Glutamatergic neuron (in vitro differentiated cells): ENCODE results near the gene CEP104. TPM values are rescaled to one million over a fixed set of nuclear protein-coding genes. Genes with fewer than 3 reads are reported as not detected.

ENCODE experiments used
- DNase-seq: peaks from one replicate; pipeline ENCODE4 v3.0.0; 2022
- H3K27ac Mint-ChIP-seq: one replicate; pipeline ENCODE4 v1.8.0; 2020; ENCODE audit warnings: mild to moderate bottlenecking, mixed read lengths, inconsistent platforms; ENCODE audit not compliant: unreplicated experiment
- H3K27me3 Mint-ChIP-seq: one replicate; pipeline ENCODE4 v1.8.0; 2020; ENCODE audit warnings: mild to moderate bottlenecking, moderate library complexity, mixed read lengths, inconsistent platforms; ENCODE audit not compliant: unreplicated experiment
- H3K36me3 Mint-ChIP-seq: one replicate; pipeline ENCODE4 v1.8.0; 2020; ENCODE audit warnings: mild to moderate bottlenecking, mixed read lengths, inconsistent platforms; ENCODE audit not compliant: unreplicated experiment
- H3K4me1 Mint-ChIP-seq: one replicate; pipeline ENCODE4 v1.8.0; 2020; ENCODE audit warnings: mild to moderate bottlenecking, low read depth, mixed read lengths, inconsistent platforms; ENCODE audit not compliant: unreplicated experiment
- H3K4me3 Mint-ChIP-seq: one replicate; pipeline ENCODE4 v1.8.0; 2020; ENCODE audit warnings: mild to moderate bottlenecking, mixed read lengths, inconsistent platforms; ENCODE audit not compliant: unreplicated experiment
- H3K9me3 Mint-ChIP-seq: one replicate; pipeline ENCODE4 v1.8.0; 2020; ENCODE audit warnings: mild to moderate bottlenecking, moderate library complexity, mixed read lengths, inconsistent platforms; ENCODE audit not compliant: unreplicated experiment
- CTCF ChIP-seq: fragments of 200-600 bp; sonication (generic); IDR thresholded peaks from one replicate; pipeline ENCODE4 v1.5.0; 2021; ENCODE audit not compliant: partially characterized antibody, unreplicated experiment
- total RNA-seq: library from RNA; stranded (reverse); fragmentation: NEBNext Ultra II Directional; extraction: Animal tissue kit (Norgen Biotek cat#: 25700); gene quantifications from one replicate; pipeline ENCODE4 v1.2.1, GENCODE V29; 2021; ENCODE audit not compliant: unreplicated experiment

CEP104 gene
- total RNA-seq, 1 donor from 2014 or later = 102 TPM

- Mint-ChIP-seq H3K36me3 (peaks cover 4% of the 10 kb centered on the region), H3K27me3 (peaks cover 31% of the 10 kb centered on the region), H3K4me1 (peaks cover 67% of the 10 kb centered on the region), H3K9me3 (peaks cover 27% of the 10 kb centered on the region), H3K27ac (peak overlapping the region; percentile 97), H3K4me3 (peak overlapping the region; percentile 77)
- DNase-seq = peak; percentile 65
- TF ChIP-seq CTCF = no peak
Measured at GRCh38 chr1:3821004-3821403, 36.0 kb downstream of the CEP104 start.

- Mint-ChIP-seq H3K9me3 (peaks cover 25% of the 10 kb centered on the region), H3K27me3 (peaks cover 31% of the 10 kb centered on the region), H3K27ac (peak overlapping the region; percentile 97), H3K4me3 (peak overlapping the region; percentile 65), H3K36me3 (peaks cover 4% of the 10 kb centered on the region), H3K4me1 (peaks cover 61% of the 10 kb centered on the region)
- no peak for TF ChIP-seq CTCF
- DNase-seq = no peak
Measured at GRCh38 chr1:3820316-3820715, 36.7 kb downstream of the CEP104 start.

GRCh38 chr1:3819771-3820200, 37.2 kb downstream of the CEP104 start:
- DNase-seq = no peak
- Mint-ChIP-seq H3K9me3 (peaks cover 25% of the 10 kb centered on the region), H3K27ac (peak overlapping the region; percentile 97), H3K4me1 (peaks cover 61% of the 10 kb centered on the region), H3K4me3 (peak overlapping the region; percentile 78), H3K36me3 (peaks cover 4% of the 10 kb centered on the region), H3K27me3 (peaks cover 31% of the 10 kb centered on the region)
- TF ChIP-seq CTCF = no peak

- H3K4me1 Mint-ChIP-seq = peaks cover 51% of the 10 kb centered on the region
- H3K4me3 Mint-ChIP-seq = peak overlapping the region; percentile 47
- TF ChIP-seq CTCF = no peak
- no peaks in the 10 kb centered on the region for H3K36me3 Mint-ChIP-seq
- peaks cover 21% of the 10 kb centered on the region for H3K9me3 Mint-ChIP-seq
- no peak for DNase-seq
- peaks cover 28% of the 10 kb centered on the region for H3K27me3 Mint-ChIP-seq
- peak overlapping the region; percentile 97 for H3K27ac Mint-ChIP-seq
Measured at GRCh38 chr1:3817821-3818597, 39.0 kb downstream of the CEP104 start.

GRCh38 chr1:3817138-3817740, 39.8 kb downstream of the CEP104 start:
- H3K4me1 Mint-ChIP-seq = peaks cover 45% of the 10 kb centered on the region
- no peak overlapping the region for H3K4me3 Mint-ChIP-seq
- peak overlapping the region; percentile 12 for H3K27ac Mint-ChIP-seq
- no peak for DNase-seq
- peaks cover 28% of the 10 kb centered on the region for H3K27me3 Mint-ChIP-seq
- no peak for TF ChIP-seq CTCF
- no peaks in the 10 kb centered on the region for H3K36me3 Mint-ChIP-seq
- peaks cover 21% of the 10 kb centered on the region for H3K9me3 Mint-ChIP-seq
